ENCODE measurements around the gene GPR17. TPM values are rescaled to one million over a fixed set of nuclear protein-coding genes. Genes with fewer than 3 reads are reported as not detected.

The GPR17 gene
- not detected in 2 replicates for total RNA-seq

GRCh38 chr2:127645395-127646291 lies at the start of gene GPR17:
Gene GPR17 (plus strand): TSS chr2:127646153. CDS start chr2:127650736, 4,583 bp downstream.

GRCh38 chr2:127675331-127676261 lies 29.6 kb downstream of the GPR17 start, which contains the start of gene LIMS2:
Gene LIMS2 (minus strand): TSS chr2:127675530. CDS start chr2:127675024, 506 bp downstream.

DNA sequence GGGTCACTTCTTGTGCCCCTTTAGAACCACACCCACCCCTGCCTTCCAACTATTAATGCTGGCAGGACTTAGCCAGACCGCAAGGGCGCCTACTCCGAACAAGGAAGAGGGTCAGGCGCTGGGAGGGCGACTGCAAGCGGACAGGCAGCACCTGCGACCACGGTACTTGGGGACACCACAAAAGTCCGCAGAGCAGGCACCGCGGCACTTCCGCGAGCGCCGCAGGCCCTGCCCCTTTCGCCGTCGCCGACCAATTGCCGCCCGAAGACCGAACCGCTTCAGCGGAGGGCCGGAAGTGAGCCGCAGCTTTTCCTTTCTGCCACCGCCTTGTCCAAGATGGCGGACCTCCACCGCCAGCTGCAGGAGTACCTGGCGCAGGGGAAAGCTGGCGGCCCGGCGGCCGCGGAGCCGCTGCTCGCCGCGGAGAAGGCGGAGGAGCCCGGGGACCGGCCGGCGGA lies 55.3 kb downstream of the GPR17 start, which contains the start of gene SFT2D3:
Gene SFT2D3 (plus strand): TSS at position 305 of the 458 bp plus-strand sequence. CDS start 32 bp downstream, at position 337.

Other genes starting within 250 kb of the GPR17 start
- not detected in 2 replicates for gene PROC, start 227.7 kb upstream of the GPR17 start, total RNA-seq
- 30.1 and 36.2 TPM in 2 replicates for gene IWS1, start 119.7 kb upstream of the GPR17 start, total RNA-seq
- gene MYO7B, start 110.5 kb upstream of the GPR17 start, total RNA-seq, result under 0.01 and 0.16 TPM in 2 replicates
- gene LIMS2, start 29.4 kb downstream of the GPR17 start, total RNA-seq, result 11.2 and 16.2 TPM in 2 replicates
- gene SFT2D3, start 55.3 kb downstream of the GPR17 start, total RNA-seq, result 6.6 and 8.3 TPM in 2 replicates
- 31.7 and 38.5 TPM in 2 replicates for gene WDR33, start 165.0 kb downstream of the GPR17 start, total RNA-seq
- gene POLR2D, start 212.0 kb downstream of the GPR17 start, total RNA-seq, result 13.8 and 16.9 TPM in 2 replicates
- gene AMMECR1L, start 239.8 kb downstream of the GPR17 start, total RNA-seq, result 17.2 and 19.0 TPM in 2 replicates